Measurements from ENCODE around the gene PTPRK. TPM values are rescaled to one million over a fixed set of nuclear protein-coding genes. Genes with fewer than 3 reads are reported as not detected.

Gene PTPRK
- total and polyA plus RNA-seq, 12 donors: 3.2 to 22.4 (median 15.0) TPM

DNA sequence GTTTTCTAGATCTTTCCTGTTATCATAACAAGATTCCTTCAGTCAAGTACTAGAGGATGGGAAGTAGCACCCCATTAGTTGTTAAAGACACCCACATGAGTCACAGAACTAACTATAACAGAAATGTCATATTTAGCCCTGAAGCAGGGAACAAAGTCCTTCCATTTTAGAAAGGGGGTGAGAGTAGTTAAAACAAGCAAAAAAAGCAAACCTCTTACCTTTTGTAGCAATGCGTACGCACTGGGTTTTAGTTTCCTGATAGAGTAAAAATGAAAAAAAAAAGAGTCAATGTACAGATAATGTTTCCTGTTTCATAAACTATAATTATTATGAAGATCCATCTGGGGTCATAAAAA lies 455.9 kb downstream of the PTPRK start:
- H3K4me1 ChIP-seq (replicated peaks in 1 of 2): no peaks in the 10 kb centered on the region
- intact Hi-C loops (cut with DNase I): no loop called here
- 96 to 100% (median 98%) methylated on average over 2 of the region's 2 CpGs for WGBS, 4 donors

DNA sequence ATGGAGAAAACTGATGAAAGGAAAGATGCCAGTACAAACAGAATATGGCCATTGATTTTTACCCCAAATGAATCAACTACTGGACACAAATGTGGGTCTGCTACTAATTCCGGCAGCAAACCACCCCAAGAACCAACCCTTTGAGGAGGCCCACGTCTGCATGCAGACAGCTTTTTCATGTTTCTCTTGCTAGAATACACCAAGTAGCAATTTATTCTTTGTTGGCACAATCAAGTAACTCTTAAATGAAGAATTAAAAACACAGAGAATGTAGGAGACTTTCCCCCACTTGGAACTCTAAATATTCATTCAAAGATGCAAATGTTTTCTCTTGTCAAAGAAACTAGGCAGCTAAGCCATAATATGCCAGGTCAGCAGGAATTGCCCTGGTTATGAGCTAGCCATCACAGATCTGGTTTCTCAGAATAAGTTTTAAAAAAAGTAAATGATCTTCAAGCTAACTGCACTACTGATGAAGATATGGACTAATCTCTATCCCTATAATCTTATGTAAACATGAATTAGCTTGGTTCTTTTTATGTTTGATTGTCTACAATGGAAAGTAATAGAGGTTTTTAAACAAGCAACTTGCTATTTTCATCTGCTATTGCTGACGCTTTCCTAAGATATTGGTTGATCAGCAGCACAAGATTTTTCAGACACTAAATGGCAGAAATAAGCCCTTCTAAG lies 456.4 kb downstream of the PTPRK start:
- 86 to 90% (median 88%) methylated on average over 3 of the region's 3 CpGs for WGBS, 4 donors
- no peaks in the 10 kb centered on the region for H3K36me3 ChIP-seq (replicated peaks in 1 of 2)

More for the DNA sequence above, 455.9 kb downstream of the PTPRK start:
- no peak overlapping the region for H3K27ac ChIP-seq
- no peak for TF ChIP-seq POLR2A (IDR thresholded peaks at IDR 0.05)
- TF ChIP-seq, protein P1, sequence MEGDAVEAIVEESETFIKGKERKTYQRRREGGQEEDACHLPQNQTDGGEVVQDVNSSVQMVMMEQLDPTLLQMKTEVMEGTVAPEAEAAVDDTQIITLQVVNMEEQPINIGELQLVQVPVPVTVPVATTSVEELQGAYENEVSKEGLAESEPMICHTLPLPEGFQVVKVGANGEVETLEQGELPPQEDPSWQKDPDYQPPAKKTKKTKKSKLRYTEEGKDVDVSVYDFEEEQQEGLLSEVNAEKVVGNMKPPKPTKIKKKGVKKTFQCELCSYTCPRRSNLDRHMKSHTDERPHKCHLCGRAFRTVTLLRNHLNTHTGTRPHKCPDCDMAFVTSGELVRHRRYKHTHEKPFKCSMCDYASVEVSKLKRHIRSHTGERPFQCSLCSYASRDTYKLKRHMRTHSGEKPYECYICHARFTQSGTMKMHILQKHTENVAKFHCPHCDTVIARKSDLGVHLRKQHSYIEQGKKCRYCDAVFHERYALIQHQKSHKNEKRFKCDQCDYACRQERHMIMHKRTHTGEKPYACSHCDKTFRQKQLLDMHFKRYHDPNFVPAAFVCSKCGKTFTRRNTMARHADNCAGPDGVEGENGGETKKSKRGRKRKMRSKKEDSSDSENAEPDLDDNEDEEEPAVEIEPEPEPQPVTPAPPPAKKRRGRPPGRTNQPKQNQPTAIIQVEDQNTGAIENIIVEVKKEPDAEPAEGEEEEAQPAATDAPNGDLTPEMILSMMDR (IDR thresholded peaks at IDR 0.05): no peak
- H3K27me3 ChIP-seq: no peaks in the 10 kb centered on the region
- no peaks in the 10 kb centered on the region for H3K36me3 ChIP-seq (replicated peaks in 1 of 2)
- no peak for DNase-seq
- H3K4me3 ChIP-seq: no peak overlapping the region
- H3K9me3 ChIP-seq (replicated peaks in 1 of 3): no peaks in the 10 kb centered on the region

DNA sequence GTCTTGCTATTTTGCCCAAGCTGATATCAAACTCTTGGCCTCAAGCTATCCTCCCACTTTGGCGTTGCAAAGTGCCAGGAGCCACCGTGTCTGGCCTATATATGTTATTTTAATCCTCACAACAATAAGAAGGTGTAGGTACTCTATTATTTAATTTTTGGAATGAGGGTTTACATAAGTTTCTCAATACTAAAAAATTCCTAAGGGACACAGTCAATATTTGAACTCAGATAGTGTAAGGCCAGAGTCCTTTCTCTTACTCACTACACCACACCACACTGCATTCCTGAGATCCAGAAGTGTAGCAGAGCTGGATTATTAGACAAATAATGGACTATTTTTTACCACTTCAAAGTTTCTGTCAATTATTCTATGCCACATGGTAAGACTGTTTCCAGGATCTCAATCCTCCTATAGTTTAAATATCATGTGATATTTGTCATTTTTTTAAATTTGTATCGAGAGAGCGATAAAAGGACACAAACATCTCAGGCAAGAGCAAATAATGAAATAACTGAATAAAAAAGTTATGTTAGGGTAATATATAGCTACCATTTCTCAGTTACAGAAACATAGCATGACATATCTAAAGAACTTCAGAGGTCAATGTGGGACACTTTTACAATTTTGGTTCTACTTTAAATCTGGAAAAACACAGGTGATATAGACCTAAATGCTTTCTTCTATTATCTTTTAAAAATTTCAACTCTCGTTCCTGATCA lies 457.4 kb downstream of the PTPRK start:
- no peak for DNase-seq
- Histone ChIP-seq H3K27ac (no peak overlapping the region), H3K27me3 (no peaks in the 10 kb centered on the region), H3K36me3 (replicated peaks in 1 of 2) (no peaks in the 10 kb centered on the region), H3K4me3 (no peak overlapping the region), H3K4me1 (replicated peaks in 1 of 2) (no peaks in the 10 kb centered on the region), H3K9me3 (replicated peaks in 1 of 3) (no peaks in the 10 kb centered on the region)
- no peak for TF ChIP-seq POLR2A (IDR thresholded peaks at IDR 0.05)
- TF ChIP-seq, protein P1 (IDR thresholded peaks at IDR 0.05): no peak
- 94 to 97% (median 96%) methylated on average over 5 of the region's 5 CpGs for WGBS, 4 donors
- intact Hi-C loops (cut with DNase I): no loop called here

More for the DNA sequence above, 456.4 kb downstream of the PTPRK start:
- Histone ChIP-seq H3K27me3 (no peaks in the 10 kb centered on the region), H3K4me1 (replicated peaks in 1 of 2) (no peaks in the 10 kb centered on the region), H3K27ac (no peak overlapping the region), H3K4me3 (no peak overlapping the region), H3K9me3 (replicated peaks in 1 of 3) (no peaks in the 10 kb centered on the region)
- TF ChIP-seq POLR2A (IDR thresholded peaks at IDR 0.05): no peak
- TF ChIP-seq, protein P1 (IDR thresholded peaks at IDR 0.05): no peak
- intact Hi-C loops (cut with DNase I): no loop called here
- DNase-seq: no peak

DNA sequence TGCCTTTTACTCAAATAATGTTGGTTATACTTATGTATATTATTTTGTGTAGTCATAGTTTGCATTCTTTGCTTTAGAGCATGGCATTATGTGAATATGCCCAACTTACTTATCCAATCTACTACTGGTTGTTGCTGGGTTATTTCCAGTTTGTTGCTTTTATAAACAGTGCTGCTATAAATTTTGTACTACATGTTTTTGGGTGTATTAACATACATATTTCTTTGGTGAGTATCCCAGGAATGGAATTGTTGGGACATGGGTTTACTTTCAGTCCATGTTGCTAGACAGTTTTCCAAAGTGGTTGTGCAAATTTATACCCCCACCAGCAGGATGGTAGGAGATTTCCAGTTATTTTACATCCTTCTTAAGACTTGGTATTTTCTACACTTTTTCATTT lies 462.5 kb downstream of the PTPRK start:
- intact Hi-C loops (cut with DNase I): no loop called here
- H3K4me1 ChIP-seq (replicated peaks in 1 of 2): no peaks in the 10 kb centered on the region
- H3K27me3 ChIP-seq: no peaks in the 10 kb centered on the region
- no peak overlapping the region for H3K27ac ChIP-seq
- H3K36me3 ChIP-seq (replicated peaks in 1 of 2): no peaks in the 10 kb centered on the region
- no peaks in the 10 kb centered on the region for H3K9me3 ChIP-seq (replicated peaks in 1 of 3)
- no peak for DNase-seq
- no peak for TF ChIP-seq POLR2A (IDR thresholded peaks at IDR 0.05)
- TF ChIP-seq, protein P1 (IDR thresholded peaks at IDR 0.05): no peak
- no peak overlapping the region for H3K4me3 ChIP-seq
